ENCODE data around the gene KDM8. TPM values are rescaled to one million over a fixed set of nuclear protein-coding genes. Genes with fewer than 3 reads are reported as not detected.
A peak's percentile ranks its signal among the peaks of the same experiment; 100 is the strongest.

Gene KDM8
- total and polyA plus RNA-seq, 9 of the 15 experiments (the other 6 are each of a cell fraction or from before 2014, with no cell fraction given) = 0.61 to 9.1 (median 5.4) TPM

GRCh38 chr16:27175888-27176287, 27.4 kb upstream of the KDM8 start (continued):
- no peak for TF ChIP-seq MAFK (IDR thresholded peaks at IDR 0.05; ENCODE audit: low read length)
- no peak for TF ChIP-seq NRF1 (conservative IDR thresholded peaks at IDR 0.05 in 1 of 2, IDR thresholded peaks at IDR 0.05 in 1 of 2)
- TF ChIP-seq BCOR (IDR thresholded peaks at IDR 0.05) = peak; percentile 49; the same call in 1 of the 2 replicates
- peak; percentile 97 for TF ChIP-seq ATF7 (IDR thresholded peaks at IDR 0.05)
- peak; percentile 90 for TF ChIP-seq RAD51 (IDR thresholded peaks at IDR 0.05; ENCODE audit: borderline replicate concordance, low read depth)
- no peak for TF ChIP-seq HMBOX1 (IDR thresholded peaks at IDR 0.05)
- peak; percentile 74 for TF ChIP-seq JUND (IDR thresholded peaks at IDR 0.05; ENCODE audit: borderline replicate concordance, low read depth, low read length)
- TF ChIP-seq JUND (tag; IDR thresholded peaks at IDR 0.05; ENCODE audit: borderline replicate concordance, low read depth, low read length) = peak; percentile 72; the same call in 1 of the 3 replicates
- TF ChIP-seq CREM (IDR thresholded peaks at IDR 0.05; ENCODE audit: low read depth) = no peak
- peak; percentile 88 for TF ChIP-seq ATF3 (IDR thresholded peaks at IDR 0.05)
- TF ChIP-seq ATF3 (CRISPR knock-in tag; conservative IDR thresholded peaks at IDR 0.05) = no peak
- no peak for TF ChIP-seq PTTG1 (tag; IDR thresholded peaks at IDR 0.05; ENCODE audit: low read depth)
- TF ChIP-seq GTF2F1 (IDR thresholded peaks at IDR 0.05; ENCODE audit: low read depth, low read length) = no peak
- peak; percentile 78 for TF ChIP-seq USF1 (CRISPR knock-in tag; IDR thresholded peaks at IDR 0.05)
- TF ChIP-seq SMARCA5 (IDR thresholded peaks at IDR 0.05) = 0 out of 2 replicates have a peak, but pooled peaks have one; percentile 26
- peak; percentile 94 for TF ChIP-seq TFE3 (CRISPR knock-in tag; IDR thresholded peaks at IDR 0.05)
- no peak for TF ChIP-seq ZNF354B (CRISPR knock-in tag; IDR thresholded peaks at IDR 0.05)
- 0 out of 2 replicates have a peak, but pooled peaks have one; percentile 23 for TF ChIP-seq CBFA2T2 (conservative IDR thresholded peaks at IDR 0.05)
- no peak for TF ChIP-seq ZNF274 (IDR thresholded peaks at IDR 0.05; ENCODE audit: borderline replicate concordance, low read depth, low read length)
- TF ChIP-seq EHMT2 (IDR thresholded peaks at IDR 0.05) = no peak
- 0 out of 2 replicates have a peak, but pooled peaks have one; percentile 21 for TF ChIP-seq MYC (IDR thresholded peaks at IDR 0.05; ENCODE audit: low read depth, low read length)
- no peak for TF ChIP-seq MYC (CRISPR knock-in tag; IDR thresholded peaks at IDR 0.05; ENCODE audit: borderline replicate concordance, low read depth)
- no peak for TF ChIP-seq ZBTB2 (IDR thresholded peaks at IDR 0.05)
- TF ChIP-seq RUNX1 (IDR thresholded peaks at IDR 0.05; ENCODE audit: low read depth) = no peak

Measured in K562 (cell line).